ENCODE data around the gene MACROD1. TPM values are rescaled to one million over a fixed set of nuclear protein-coding genes. Genes with fewer than 3 reads are reported as not detected.

Gene MACROD1
- total RNA-seq, 1 donor from 2014 or later: 29.3 TPM

- no peak for DNase-seq
These were observed 156.2 kb downstream of the MACROD1 start for GRCh38 chr11:64009710-64010109.

- DNase-seq: no peak
These were observed 156.8 kb downstream of the MACROD1 start for GRCh38 chr11:64008914-64009633.

- no peak for DNase-seq
These were observed 157.5 kb downstream of the MACROD1 start for GRCh38 chr11:64008283-64008913.

- DNase-seq: peak; percentile 72
These were observed 158.2 kb downstream of the MACROD1 start for GRCh38 chr11:64007629-64008282.

- peak; percentile 16 for DNase-seq
These were observed 158.7 kb downstream of the MACROD1 start for GRCh38 chr11:64007160-64007628.

- DNase-seq: no peak
These were observed 159.5 kb downstream of the MACROD1 start for GRCh38 chr11:64006398-64006797.

- DNase-seq: no peak
These were observed 160.2 kb downstream of the MACROD1 start for GRCh38 chr11:64005691-64006090.

- no peak for DNase-seq
These were observed 161.3 kb downstream of the MACROD1 start for GRCh38 chr11:64004590-64004984.

- DNase-seq: peak; percentile 46
These were observed 161.9 kb downstream of the MACROD1 start for GRCh38 chr11:64003807-64004589.

- DNase-seq: peak; percentile 80
These were observed 164.2 kb downstream of the MACROD1 start for GRCh38 chr11:64001484-64002420.

- no peak for DNase-seq
These were observed 165.0 kb downstream of the MACROD1 start for GRCh38 chr11:64000740-64001483.

GRCh38 chr11:64000026-64000739 lies 165.7 kb downstream of the MACROD1 start:
- DNase-seq: peak; percentile 83

GRCh38 chr11:63999349-64000025 lies 166.4 kb downstream of the MACROD1 start:
- peak; percentile 35 for DNase-seq

GRCh38 chr11:63998558-63999348 lies 167.2 kb downstream of the MACROD1 start:
- no peak for DNase-seq

- no peak for DNase-seq
These were observed 168.0 kb downstream of the MACROD1 start for GRCh38 chr11:63997801-63998337.

GRCh38 chr11:63997104-63997700 lies 168.7 kb downstream of the MACROD1 start:
- DNase-seq: no peak

GRCh38 chr11:63996512-63996911 lies 169.4 kb downstream of the MACROD1 start:
- DNase-seq: no peak

- DNase-seq: no peak
These were observed 171.9 kb downstream of the MACROD1 start for GRCh38 chr11:63993993-63994392.

Data from dermis blood vessel endothelial cell (primary cell).